Activated CD4-positive, CD25-positive, alpha-beta regulatory T cell treated with anti-CD3 and anti-CD28 coated beads, Interleukin-2, amount 50 U/mL, for 72 hours (primary cell): ENCODE data around the gene EDIL3.
"Not testable (repeated sequence)": the region's sequence is repeated elsewhere in the genome, so short reads cannot be mapped to it uniquely, and the experiment has no call there.

Experiments
- DNase-seq: peaks from one replicate; pipeline ENCODE4 v3.0.0; 2021

Gene EDIL3

GRCh38 chr5:84378420-84378819 is 6.3 kb downstream of the EDIL3 start:
- DNase-seq = no peak

GRCh38 chr5:84376346-84376745 is 8.3 kb downstream of the EDIL3 start:
- DNase-seq = no peak

GRCh38 chr5:84374568-84374967 is 10.1 kb downstream of the EDIL3 start:
- no peak for DNase-seq

GRCh38 chr5:84373506-84373905 is 11.2 kb downstream of the EDIL3 start:
- no peak for DNase-seq

GRCh38 chr5:84372066-84372695 is 12.5 kb downstream of the EDIL3 start:
- DNase-seq = no peak

- no peak for DNase-seq
These were observed 14.5 kb downstream of the EDIL3 start for GRCh38 chr5:84370176-84370575.

- DNase-seq = no peak
These were observed 20.6 kb downstream of the EDIL3 start for GRCh38 chr5:84364043-84364442.

- DNase-seq = no peak
These were observed 22.5 kb downstream of the EDIL3 start for GRCh38 chr5:84362061-84362720.

- DNase-seq = no peak
These were observed 23.1 kb downstream of the EDIL3 start for GRCh38 chr5:84361572-84361971.

GRCh38 chr5:84360056-84360455 is 24.6 kb downstream of the EDIL3 start:
- no peak for DNase-seq

- DNase-seq = no peak
These were observed 30.6 kb downstream of the EDIL3 start for GRCh38 chr5:84354101-84354500.

GRCh38 chr5:84344788-84345187 is 39.9 kb downstream of the EDIL3 start:
- DNase-seq = no peak

- no peak for DNase-seq
These were observed 41.5 kb downstream of the EDIL3 start for GRCh38 chr5:84343171-84343570.

- DNase-seq = no peak
These were observed 52.6 kb downstream of the EDIL3 start for GRCh38 chr5:84332106-84332505.

- DNase-seq = no peak
These were observed 57.1 kb downstream of the EDIL3 start for GRCh38 chr5:84327591-84327990.

GRCh38 chr5:84322646-84323045 is 62.0 kb downstream of the EDIL3 start:
- no peak for DNase-seq

- not testable (repeated sequence) for DNase-seq
These were observed 66.9 kb downstream of the EDIL3 start for GRCh38 chr5:84317826-84318225.

- DNase-seq = not testable (repeated sequence)
These were observed 72.4 kb downstream of the EDIL3 start for GRCh38 chr5:84312280-84312679.

- not testable (repeated sequence) for DNase-seq
These were observed 74.8 kb downstream of the EDIL3 start for GRCh38 chr5:84309850-84310249.

- no peak for DNase-seq
These were observed 78.1 kb downstream of the EDIL3 start for GRCh38 chr5:84306601-84307000.

- DNase-seq = no peak
These were observed 80.1 kb downstream of the EDIL3 start for GRCh38 chr5:84304599-84304998.

- no peak for DNase-seq
These were observed 81.4 kb downstream of the EDIL3 start for GRCh38 chr5:84303315-84303714.

- no peak for DNase-seq
These were observed 83.1 kb downstream of the EDIL3 start for GRCh38 chr5:84301535-84301934.

- DNase-seq = no peak
These were observed 84.7 kb downstream of the EDIL3 start for GRCh38 chr5:84299959-84300358.

GRCh38 chr5:84298628-84299027 is 86.1 kb downstream of the EDIL3 start:
- DNase-seq = no peak
